Vagina (tissue), 2 donors: ENCODE data around the gene RUFY4.

Source experiments
- CTCF ChIP-seq, 3 experiments: fragments of 450-650 bp in 2 of 3; fragments of 200-600 bp in 1 of 3; sonication (generic) in 1 of 3; IDR thresholded peaks; one replicate each; pipeline ENCODE4 v1.5.1; 2017 to 2019; ENCODE audit warnings: antibody characterized with exemption in 3 of 3, mild to moderate bottlenecking in 2 of 3, moderate library complexity in 2 of 3
- POLR2A ChIP-seq, 2 donors: fragments of 450-650 bp; IDR thresholded peaks; one replicate each; pipeline ENCODE4 v1.6.1; 2017; ENCODE audit warnings: antibody characterized with exemption in 2 of 2, mild to moderate bottlenecking in 2 of 2, moderate library complexity in 2 of 2
- POLR2AphosphoS5 ChIP-seq, 2 donors: sonication (generic); formaldehyde crosslinking; IDR thresholded peaks; one replicate each; pipeline ENCODE4 v1.9.0; 2017; ENCODE audit warnings: antibody characterized with exemption in 2 of 2, mild to moderate bottlenecking in 2 of 2, low read depth in 1 of 2; ENCODE audit not compliant: insufficient read depth in 1 of 2

DNA sequence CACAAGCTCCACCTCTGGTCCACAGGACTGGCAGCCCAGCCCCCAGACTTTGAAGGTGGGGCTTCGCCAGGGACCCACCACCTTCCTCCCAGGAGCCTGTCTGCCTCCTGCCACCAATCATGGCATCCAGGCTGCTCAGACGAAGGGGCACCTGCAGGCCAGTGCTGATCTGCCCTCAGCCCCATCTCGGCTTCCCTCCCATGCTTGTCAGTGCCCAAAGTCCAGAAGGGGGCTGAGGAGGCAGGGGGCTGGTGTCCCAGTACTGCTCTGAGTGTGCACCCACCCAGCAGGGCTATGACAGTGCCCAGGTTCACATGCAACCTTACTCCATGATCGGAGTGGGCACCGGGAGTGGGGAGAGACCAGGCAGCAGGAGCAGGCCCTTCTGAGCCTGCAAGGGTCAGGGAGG is 25.3 kb upstream of the RUFY4 start:
- TF ChIP-seq CTCF (IDR thresholded peaks at IDR 0.05) (no peak), POLR2AphosphoS5 (IDR thresholded peaks at IDR 0.05; ENCODE audit: insufficient read depth in 1 of 2, low read depth in 1 of 2) (no peak), POLR2A (IDR thresholded peaks at IDR 0.05) (no peak)
